ENCODE measurements around the gene LRRC19.

- TF ChIP-seq SMAD3 (CRISPR knock-in tag; IDR thresholded peaks at IDR 0.05; ENCODE audit: borderline replicate concordance) (no peak), USF1 (CRISPR knock-in tag; IDR thresholded peaks at IDR 0.05) (no peak), ZSCAN18 (CRISPR knock-in tag; IDR thresholded peaks at IDR 0.05) (no peak), MXD4 (CRISPR knock-in tag; IDR thresholded peaks at IDR 0.05; ENCODE audit: borderline replicate concordance) (no peak), NR2C2 (CRISPR knock-in tag; IDR thresholded peaks at IDR 0.05) (no peak), ETV6 (CRISPR knock-in tag; IDR thresholded peaks at IDR 0.05) (no peak), TP53 (CRISPR knock-in tag; IDR thresholded peaks at IDR 0.05) (no peak), CREB1 (CRISPR knock-in tag; IDR thresholded peaks at IDR 0.05) (no peak)
Observed at GRCh38 chr9:27033815-27034403, 28.4 kb upstream of the LRRC19 start.
